ENCODE measurements around the gene ZNF385B.
"Not testable (repeated sequence)": the region's sequence is repeated elsewhere in the genome, so short reads cannot be mapped to it uniquely, and the experiment has no call there.

Gene ZNF385B

DNA sequence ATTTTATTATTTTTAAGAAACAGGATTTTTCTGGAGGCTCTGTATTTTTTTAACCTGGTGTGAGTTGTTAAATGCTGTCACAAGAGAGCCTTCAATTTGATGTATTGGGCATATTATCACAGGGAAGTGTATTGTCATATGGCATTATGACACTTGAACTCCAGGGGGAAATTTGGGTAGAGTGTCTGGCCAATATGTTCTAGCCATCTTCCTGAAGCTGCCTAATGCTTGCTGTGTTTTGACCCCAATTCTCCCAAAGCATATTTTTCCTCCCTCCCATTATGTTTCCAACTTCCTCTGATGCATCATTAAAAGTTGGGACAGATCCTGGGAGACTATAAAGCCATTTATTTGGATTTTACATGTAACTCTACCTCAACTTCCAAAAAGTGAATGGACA is 382.6 kb downstream of the ZNF385B start:
- Mint-ChIP-seq H3K36me3 (ENCODE audit: insufficient read depth) (no peaks in the 10 kb centered on the region), H3K27ac (no peak overlapping the region), H3K9me3 (peaks cover 0 to 2% of the 10 kb centered on the region in 2 donors), H3K4me3 (no peak overlapping the region), H3K27me3 (no peaks in the 10 kb centered on the region), H3K4me1 (ENCODE audit: low read depth in 2 of 2) (no peaks in the 10 kb centered on the region)
- no peak for ATAC-seq (replicated peaks)
- DNase-seq: no peak

DNA sequence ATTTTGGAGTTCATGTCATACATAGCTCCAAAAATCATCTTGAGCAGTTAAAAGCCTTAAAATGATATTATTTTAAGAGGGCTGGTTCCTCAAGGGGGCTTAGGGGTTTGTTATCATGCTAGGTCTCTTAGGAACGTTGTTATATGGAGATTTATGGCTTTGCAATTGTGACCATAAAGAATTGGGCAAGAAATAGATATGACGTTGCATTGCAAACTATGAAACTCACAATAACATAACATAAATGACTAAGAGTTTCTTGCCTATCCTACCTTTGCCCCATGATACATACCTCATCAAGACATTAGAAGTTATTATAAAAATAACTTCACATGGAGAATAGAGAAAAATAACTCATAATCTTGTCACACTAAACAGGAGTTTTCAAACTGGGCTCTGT is 390.4 kb downstream of the ZNF385B start:
- no peaks in the 10 kb centered on the region for H3K36me3 Mint-ChIP-seq (ENCODE audit: insufficient read depth)
- no peaks in the 10 kb centered on the region for H3K4me1 Mint-ChIP-seq (ENCODE audit: low read depth in 2 of 2)
- ATAC-seq (replicated peaks) (no peak), DNase-seq (no peak)
- H3K9me3 Mint-ChIP-seq: peaks cover 0 to 2% of the 10 kb centered on the region in 2 donors
- no peak overlapping the region for H3K27ac Mint-ChIP-seq
- H3K27me3 Mint-ChIP-seq: no peaks in the 10 kb centered on the region
- H3K4me3 Mint-ChIP-seq: no peak overlapping the region

DNA sequence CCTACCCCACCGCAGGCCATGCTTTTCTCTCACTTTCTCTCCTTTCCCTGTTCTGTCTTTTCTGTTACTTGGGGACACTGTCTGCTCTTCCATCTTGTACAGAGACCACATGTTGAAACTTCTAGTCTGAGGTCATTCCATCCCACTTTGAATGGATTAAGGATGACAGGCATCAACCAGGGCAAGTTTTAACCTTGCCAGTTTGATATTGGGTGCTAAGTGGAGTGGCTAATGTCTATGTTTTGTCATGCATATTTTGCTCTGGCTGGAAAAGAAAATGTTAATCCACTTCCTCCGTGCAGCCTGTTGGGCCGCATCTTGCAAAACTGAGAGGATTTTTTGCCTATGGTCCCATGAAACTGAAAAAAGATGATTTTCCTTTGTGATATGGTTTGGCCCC is 391.3 kb downstream of the ZNF385B start:
- H3K9me3 Mint-ChIP-seq: peaks cover under 1 to 4% of the 10 kb centered on the region in 2 donors
- no peak for ATAC-seq (replicated peaks)
- H3K27me3 Mint-ChIP-seq: no peaks in the 10 kb centered on the region
- no peak for DNase-seq
- no peaks in the 10 kb centered on the region for H3K36me3 Mint-ChIP-seq (ENCODE audit: insufficient read depth)
- no peaks in the 10 kb centered on the region for H3K4me1 Mint-ChIP-seq (ENCODE audit: low read depth in 2 of 2)
- H3K27ac Mint-ChIP-seq: no peak overlapping the region
- no peak overlapping the region for H3K4me3 Mint-ChIP-seq

DNA sequence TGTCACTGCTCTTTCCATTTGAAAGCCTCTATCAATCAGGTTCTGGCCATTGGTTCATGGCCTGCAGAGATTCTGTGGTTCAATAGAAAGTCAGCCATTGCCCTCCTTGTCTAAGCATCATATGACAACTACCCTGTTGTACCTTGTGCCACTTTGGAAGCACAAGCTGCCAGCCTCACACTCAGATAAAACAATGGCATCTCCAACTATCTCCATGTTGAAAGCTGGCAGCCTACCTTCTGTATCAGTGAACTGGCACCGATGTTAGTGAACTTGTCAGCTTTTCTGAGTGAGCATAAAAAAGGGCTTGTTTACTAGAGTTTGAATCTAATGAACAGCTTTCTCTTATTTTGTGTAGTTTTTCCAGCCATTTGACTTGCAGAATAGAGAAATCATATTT is 393.5 kb downstream of the ZNF385B start:
- H3K36me3 Mint-ChIP-seq (ENCODE audit: insufficient read depth): no peaks in the 10 kb centered on the region
- ATAC-seq (replicated peaks) (no peak), DNase-seq (no peak)
- no peaks in the 10 kb centered on the region for H3K4me1 Mint-ChIP-seq (ENCODE audit: low read depth in 2 of 2)
- H3K27me3 Mint-ChIP-seq: no peaks in the 10 kb centered on the region
- H3K9me3 Mint-ChIP-seq: peaks cover 4 to 8% of the 10 kb centered on the region in 2 donors
- no peak overlapping the region for H3K4me3 Mint-ChIP-seq
- no peak overlapping the region for H3K27ac Mint-ChIP-seq

DNA sequence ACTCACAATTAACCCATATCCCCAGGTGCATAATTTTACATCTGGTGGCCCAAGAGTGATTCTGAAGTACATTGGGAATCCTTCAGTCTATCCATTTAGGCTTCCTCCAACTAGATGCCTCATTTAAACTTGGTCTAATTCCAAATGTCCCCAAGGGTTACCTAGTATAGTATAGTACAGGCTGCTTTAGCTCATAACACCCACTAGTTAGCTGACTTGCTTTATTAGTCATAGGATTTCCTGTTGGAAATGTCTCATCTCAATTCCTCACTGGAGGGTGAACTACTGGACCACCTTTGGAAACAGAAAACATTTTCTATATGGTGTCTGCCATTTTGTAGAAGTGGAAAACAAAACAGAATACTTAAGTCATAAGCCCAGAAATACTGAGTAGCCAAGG is 394.3 kb downstream of the ZNF385B start:
- H3K9me3 Mint-ChIP-seq: peaks cover 4 to 8% of the 10 kb centered on the region in 2 donors
- H3K27me3 Mint-ChIP-seq: no peaks in the 10 kb centered on the region
- no peak overlapping the region for H3K4me3 Mint-ChIP-seq
- no peaks in the 10 kb centered on the region for H3K4me1 Mint-ChIP-seq (ENCODE audit: low read depth in 2 of 2)
- no peaks in the 10 kb centered on the region for H3K36me3 Mint-ChIP-seq (ENCODE audit: insufficient read depth)
- no peak for DNase-seq
- H3K27ac Mint-ChIP-seq: no peak overlapping the region
- ATAC-seq (replicated peaks): no peak

DNA sequence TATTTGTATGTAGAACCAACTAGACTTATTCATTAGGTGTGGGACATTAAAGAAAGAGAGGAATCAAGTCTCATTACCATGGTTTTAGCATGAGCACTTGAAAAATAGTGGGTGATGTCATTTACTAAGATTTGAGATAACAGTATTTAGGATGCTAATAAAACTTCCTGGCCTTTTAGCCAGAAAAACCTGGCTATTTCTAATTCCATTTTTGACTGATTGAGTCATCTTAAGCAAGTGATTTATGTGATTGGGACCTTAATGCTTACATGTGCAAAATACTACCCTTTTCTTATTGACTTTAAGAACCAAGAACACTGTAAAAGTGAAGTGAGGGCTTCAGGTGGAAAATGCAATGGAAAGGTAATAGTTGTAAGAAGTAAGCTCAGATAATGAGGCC is 400.0 kb downstream of the ZNF385B start:
- no peaks in the 10 kb centered on the region for H3K4me1 Mint-ChIP-seq (ENCODE audit: low read depth in 2 of 2)
- no peaks in the 10 kb centered on the region for H3K27me3 Mint-ChIP-seq
- no peak overlapping the region for H3K4me3 Mint-ChIP-seq

DNA sequence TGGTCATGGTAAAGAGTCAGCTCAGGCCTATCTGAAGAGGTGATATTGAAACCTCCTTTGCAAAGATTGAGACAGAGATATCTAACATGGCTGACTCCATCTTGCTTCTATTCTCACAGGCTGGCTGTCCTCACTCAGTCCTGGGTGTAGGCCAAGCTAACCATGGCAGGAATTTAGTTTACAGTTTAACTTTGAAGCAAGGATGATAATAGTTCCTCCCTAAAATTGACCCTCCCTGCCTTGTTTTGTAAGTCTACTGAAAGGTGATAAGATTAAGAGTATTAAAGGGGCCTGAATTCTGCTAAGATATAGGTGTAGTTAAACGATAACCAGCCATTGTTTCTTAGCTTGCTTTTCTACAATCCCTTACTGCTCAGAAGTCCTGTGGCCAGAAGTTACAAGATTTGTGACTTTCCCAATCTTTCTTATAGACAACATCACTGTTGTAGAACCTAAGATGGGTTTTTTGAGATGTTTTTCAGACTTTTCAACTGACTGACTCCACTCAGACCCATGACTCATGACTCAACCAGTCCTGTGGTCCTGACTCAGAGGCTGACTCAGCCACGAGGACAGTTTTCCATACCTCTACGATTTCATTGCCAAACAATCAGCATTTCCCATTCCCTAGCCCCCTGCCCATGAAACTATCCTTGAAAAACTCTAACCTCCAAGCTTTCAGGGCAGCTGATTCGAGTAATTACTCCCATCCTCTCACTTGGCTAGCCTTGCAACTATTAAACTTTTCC is 401.1 kb downstream of the ZNF385B start:
- Mint-ChIP-seq H3K36me3 (ENCODE audit: insufficient read depth) (no peaks in the 10 kb centered on the region), H3K27me3 (no peaks in the 10 kb centered on the region), H3K4me1 (ENCODE audit: low read depth in 2 of 2) (no peaks in the 10 kb centered on the region), H3K4me3 (no peak overlapping the region), H3K27ac (no peak overlapping the region), H3K9me3 (peaks cover 6 to 12% of the 10 kb centered on the region in 2 donors)
- no peak for ATAC-seq (replicated peaks)
- DNase-seq: no peak

More for the DNA sequence above, 400.0 kb downstream of the ZNF385B start:
- ATAC-seq (replicated peaks): no peak
- H3K36me3 Mint-ChIP-seq (ENCODE audit: insufficient read depth): no peaks in the 10 kb centered on the region
- no peak overlapping the region for H3K27ac Mint-ChIP-seq
- DNase-seq: no peak
- H3K9me3 Mint-ChIP-seq: peaks cover 6 to 14% of the 10 kb centered on the region in 2 donors

DNA sequence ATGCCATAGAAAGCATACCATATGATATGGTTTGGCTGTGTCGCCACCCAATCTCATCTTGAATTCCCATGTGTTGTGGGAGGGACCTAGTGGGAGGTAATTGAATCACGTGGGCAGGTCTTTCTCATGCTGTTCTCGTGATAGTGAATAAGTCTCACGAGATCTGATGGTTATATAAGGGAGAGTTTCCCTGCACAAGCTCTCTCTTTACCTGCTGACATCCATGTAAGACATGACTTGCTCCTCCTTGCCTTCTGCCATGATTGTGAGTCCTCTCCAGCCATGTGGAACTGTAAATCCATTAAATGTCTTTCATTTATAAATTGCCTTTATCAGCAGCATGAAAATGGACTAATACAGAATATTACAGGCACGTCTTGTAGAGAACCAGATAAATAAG is 403.3 kb downstream of the ZNF385B start:
- H3K36me3 Mint-ChIP-seq (ENCODE audit: insufficient read depth); H3K27ac Mint-ChIP-seq; DNase-seq; H3K9me3 Mint-ChIP-seq; H3K4me3 Mint-ChIP-seq; H3K4me1 Mint-ChIP-seq (ENCODE audit: low read depth in 2 of 2); ATAC-seq (replicated peaks); H3K27me3 Mint-ChIP-seq: not testable (repeated sequence)

DNA sequence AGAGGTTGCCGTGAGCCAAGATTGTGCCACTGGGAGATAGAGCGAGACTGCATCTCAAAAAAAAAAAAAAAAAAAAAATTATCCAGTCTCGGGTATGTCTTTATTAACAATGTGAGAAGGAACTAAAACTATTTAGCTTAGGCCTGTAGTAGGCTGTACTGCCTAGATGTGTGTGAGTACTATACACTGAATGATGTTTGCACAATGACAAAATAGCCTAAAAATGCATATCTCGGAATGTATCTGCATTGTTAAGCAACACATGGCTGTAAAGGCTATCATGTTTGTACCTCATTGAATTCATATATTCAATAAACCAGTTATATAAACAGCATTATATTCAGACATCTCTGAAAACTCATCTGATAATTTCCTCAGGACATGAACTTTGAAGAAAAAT is 405.6 kb downstream of the ZNF385B start:
- ATAC-seq (replicated peaks) (no peak), DNase-seq (no peak)
- Mint-ChIP-seq H3K27me3 (no peaks in the 10 kb centered on the region), H3K36me3 (ENCODE audit: insufficient read depth) (no peaks in the 10 kb centered on the region), H3K4me3 (no peak overlapping the region), H3K9me3 (peaks cover 2 to 4% of the 10 kb centered on the region in 2 donors), H3K4me1 (ENCODE audit: low read depth in 2 of 2) (no peaks in the 10 kb centered on the region), H3K27ac (no peak overlapping the region)

DNA sequence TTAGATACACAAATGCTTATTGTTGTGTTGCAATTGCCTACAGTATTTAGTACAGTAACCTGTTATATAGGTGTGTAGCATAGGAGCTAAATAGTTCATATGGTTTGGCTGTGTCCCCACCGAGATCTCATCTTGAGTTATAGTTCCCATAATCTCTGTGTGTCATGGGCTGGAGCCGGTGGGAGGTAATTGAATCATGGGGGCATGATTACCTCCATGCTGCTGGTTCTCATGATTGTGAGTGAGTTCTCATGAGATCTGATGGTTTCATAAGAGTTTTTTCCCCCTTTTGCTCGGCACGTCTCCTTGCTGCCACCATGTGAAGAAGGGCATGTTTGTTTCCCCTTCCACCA is 406.3 kb downstream of the ZNF385B start:
- no peaks in the 10 kb centered on the region for H3K36me3 Mint-ChIP-seq (ENCODE audit: insufficient read depth)
- peaks cover 0 to 2% of the 10 kb centered on the region in 2 donors for H3K9me3 Mint-ChIP-seq
- H3K27ac Mint-ChIP-seq: no peak overlapping the region
- no peaks in the 10 kb centered on the region for H3K27me3 Mint-ChIP-seq
- H3K4me1 Mint-ChIP-seq (ENCODE audit: low read depth in 2 of 2): no peaks in the 10 kb centered on the region
- DNase-seq (no peak), ATAC-seq (replicated peaks) (no peak)
- H3K4me3 Mint-ChIP-seq: no peak overlapping the region

DNA sequence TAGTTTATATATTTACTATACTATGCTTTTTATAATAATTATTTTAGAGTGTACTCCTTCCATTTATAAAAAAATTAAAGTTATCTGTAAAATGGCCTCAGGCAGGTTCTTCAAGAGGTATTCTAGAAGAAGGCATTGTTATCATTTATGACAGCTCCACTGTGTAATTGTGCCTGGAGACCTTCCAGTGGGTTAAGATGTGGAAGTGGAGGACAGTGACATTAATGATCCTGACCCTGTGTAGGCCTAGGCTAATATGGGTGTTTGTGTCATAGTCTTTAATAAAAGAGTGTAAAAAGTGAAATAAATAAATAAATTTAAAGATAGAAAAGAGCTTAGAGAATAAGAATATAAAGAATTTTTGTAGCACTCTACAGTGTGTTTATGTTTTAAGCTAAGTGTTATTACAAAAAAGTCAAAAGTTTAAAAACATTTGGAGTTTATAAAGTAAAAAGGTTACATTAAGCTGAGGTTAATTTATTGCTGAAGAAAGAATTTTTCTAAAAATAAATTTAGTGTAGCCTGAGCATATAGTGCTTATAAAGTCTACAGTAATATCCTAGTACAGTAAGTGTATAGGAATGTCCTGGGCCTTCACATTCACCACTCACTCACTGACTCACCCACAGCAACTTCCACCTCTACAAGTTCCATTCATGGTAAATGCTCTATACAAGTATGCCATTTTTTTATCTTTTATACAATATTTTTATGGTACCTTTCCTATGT is 406.8 kb downstream of the ZNF385B start:
- H3K4me1 Mint-ChIP-seq (ENCODE audit: low read depth in 2 of 2): no peaks in the 10 kb centered on the region
- peaks cover 0 to 2% of the 10 kb centered on the region in 2 donors for H3K9me3 Mint-ChIP-seq
- no peaks in the 10 kb centered on the region for H3K36me3 Mint-ChIP-seq (ENCODE audit: insufficient read depth)
- DNase-seq (no peak), ATAC-seq (replicated peaks) (no peak)
- no peaks in the 10 kb centered on the region for H3K27me3 Mint-ChIP-seq
- H3K4me3 Mint-ChIP-seq: no peak overlapping the region
- no peak overlapping the region for H3K27ac Mint-ChIP-seq

DNA sequence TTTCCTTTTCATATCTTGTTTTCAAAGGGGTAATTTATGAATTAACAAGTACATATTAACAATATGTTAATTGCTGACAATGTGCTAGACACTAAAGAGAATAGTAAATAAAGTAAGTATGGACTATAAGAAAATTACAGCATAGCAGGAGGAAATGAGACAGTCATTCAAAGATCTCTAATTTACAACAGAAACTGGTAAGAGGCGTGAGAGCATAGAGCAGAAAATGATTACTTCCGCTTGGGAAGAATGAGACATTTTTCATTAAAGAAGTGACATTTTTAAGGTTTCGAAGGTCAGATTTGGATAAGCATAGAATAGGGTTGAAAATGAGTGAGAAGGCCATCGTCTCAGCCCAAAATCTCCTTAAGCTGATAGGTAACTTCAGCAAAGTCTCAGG is 412.4 kb downstream of the ZNF385B start:
- Mint-ChIP-seq H3K9me3 (no peaks in the 10 kb centered on the region), H3K4me1 (ENCODE audit: low read depth in 2 of 2) (no peaks in the 10 kb centered on the region), H3K4me3 (no peak overlapping the region), H3K36me3 (ENCODE audit: insufficient read depth) (no peaks in the 10 kb centered on the region), H3K27ac (no peak overlapping the region), H3K27me3 (no peaks in the 10 kb centered on the region)
- no peak for ATAC-seq (replicated peaks)
- no peak for DNase-seq

DNA sequence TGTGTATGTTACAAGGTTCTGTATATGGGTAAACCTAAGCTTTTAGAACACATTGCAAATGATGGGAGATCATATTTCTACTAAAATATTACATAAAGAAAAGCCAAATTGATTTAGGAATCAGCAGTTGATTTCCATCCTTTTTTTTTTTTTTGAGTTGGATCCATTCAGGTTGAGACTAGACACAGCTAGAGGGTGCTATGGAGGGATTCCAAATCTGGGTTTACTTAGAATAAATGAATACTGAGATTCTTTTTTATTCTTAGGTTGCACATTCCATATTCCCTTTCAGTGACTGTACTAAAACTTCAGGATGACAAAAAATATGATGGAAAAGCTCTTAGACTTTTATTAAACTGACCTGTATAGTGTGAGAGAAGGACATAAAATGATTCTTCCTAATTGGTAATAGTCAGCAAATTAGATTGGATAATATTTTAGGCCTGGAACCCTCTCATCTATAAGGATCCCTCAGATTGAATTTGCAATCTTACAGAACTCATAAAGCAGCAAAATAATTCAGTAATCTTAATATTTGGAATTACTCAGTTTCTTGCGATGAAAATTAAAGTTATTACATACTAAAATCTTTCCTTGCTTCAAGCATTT is 413.5 kb downstream of the ZNF385B start:
- Mint-ChIP-seq H3K4me1 (ENCODE audit: low read depth in 2 of 2) (no peaks in the 10 kb centered on the region), H3K27ac (no peak overlapping the region), H3K27me3 (no peaks in the 10 kb centered on the region), H3K9me3 (peaks cover 0 to 2% of the 10 kb centered on the region in 2 donors), H3K4me3 (no peak overlapping the region), H3K36me3 (ENCODE audit: insufficient read depth) (no peaks in the 10 kb centered on the region)
- ATAC-seq (replicated peaks): no peak
- DNase-seq: no peak

DNA sequence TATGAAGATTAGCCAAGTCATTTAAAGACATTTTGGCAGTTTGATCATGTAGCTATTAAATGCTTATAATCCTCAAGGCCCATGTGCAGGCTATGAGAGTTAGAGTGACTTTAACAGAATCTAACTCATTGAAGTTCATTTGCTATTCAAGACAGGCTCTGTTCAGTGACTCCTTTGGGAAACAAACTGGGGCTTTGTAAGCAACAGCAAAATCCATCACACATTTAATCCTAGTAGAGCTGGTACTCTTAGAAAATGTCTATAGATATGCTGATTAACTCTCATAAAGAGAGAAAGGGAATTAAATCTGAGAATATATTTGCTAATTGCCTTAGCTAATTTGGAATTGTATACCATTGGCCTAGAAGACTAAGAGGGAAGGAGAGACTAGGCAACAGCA is 414.0 kb downstream of the ZNF385B start:
- Mint-ChIP-seq H3K4me1 (ENCODE audit: low read depth in 2 of 2) (no peaks in the 10 kb centered on the region), H3K27ac (no peak overlapping the region), H3K4me3 (no peak overlapping the region), H3K36me3 (ENCODE audit: insufficient read depth) (no peaks in the 10 kb centered on the region), H3K27me3 (no peaks in the 10 kb centered on the region), H3K9me3 (peaks cover 0 to 2% of the 10 kb centered on the region in 2 donors)
- no peak for DNase-seq
- no peak for ATAC-seq (replicated peaks)
